NCI-H2227 treated with DMSO at 0.1 percent for 48 hours (cell line): Measurements from ENCODE around the gene TUBA3E.
"Not testable (repeated sequence)": the region's sequence is repeated elsewhere in the genome, so short reads cannot be mapped to it uniquely, and the experiment has no call there.

Experiments used
- DNase-seq: peaks from one replicate; lab custom pipeline; 2025; lab: John Stamatoyannopoulos, UW

The TUBA3E gene

DNA sequence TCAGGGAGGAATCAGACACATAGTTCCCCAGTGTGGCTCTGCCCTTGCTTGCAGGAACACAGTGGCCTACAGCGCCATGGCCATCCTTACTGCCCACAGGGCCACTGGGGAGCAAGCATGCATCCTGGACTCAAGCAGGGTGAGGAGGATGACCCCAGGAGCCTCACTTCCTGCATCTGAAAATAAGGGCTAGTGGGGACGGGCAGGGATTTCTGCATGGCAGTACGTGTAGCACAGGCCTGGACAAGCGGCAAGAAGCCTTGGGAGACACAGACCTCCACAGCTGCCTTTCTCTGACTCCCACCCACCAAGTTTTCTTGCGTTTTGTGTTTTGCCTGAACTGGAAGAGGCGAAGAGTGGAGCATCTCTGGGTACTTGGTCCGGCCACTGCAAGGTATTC lies 35.8 kb downstream of the TUBA3E start:
- not testable (repeated sequence) for DNase-seq

GRCh38 chr2:130160838-130161705 lies 37.2 kb downstream of the TUBA3E start:
- DNase-seq, result not testable (repeated sequence)

DNA sequence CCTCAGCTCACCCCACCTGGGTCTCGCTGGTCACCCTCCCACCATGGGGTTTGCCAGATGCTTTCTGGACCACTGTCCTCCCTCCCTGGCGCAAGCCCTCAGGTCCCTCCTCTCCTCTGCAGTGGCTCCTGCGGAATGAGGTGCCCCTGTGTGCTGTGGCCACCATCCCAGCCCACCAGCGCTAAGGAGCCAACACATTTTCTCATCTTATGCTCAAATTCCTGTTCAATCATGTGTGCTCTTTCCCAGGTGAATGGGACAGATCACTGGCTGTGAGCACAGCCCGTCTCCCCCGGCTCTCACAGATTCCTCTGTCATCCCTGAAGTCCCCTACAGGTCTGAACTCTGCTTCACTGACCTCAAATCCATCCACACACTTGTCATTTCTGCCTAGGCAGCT lies 38.1 kb downstream of the TUBA3E start:
- DNase-seq, result no peak

GRCh38 chr2:130159376-130159775 lies 38.9 kb downstream of the TUBA3E start:
- not testable (repeated sequence) for DNase-seq

DNA sequence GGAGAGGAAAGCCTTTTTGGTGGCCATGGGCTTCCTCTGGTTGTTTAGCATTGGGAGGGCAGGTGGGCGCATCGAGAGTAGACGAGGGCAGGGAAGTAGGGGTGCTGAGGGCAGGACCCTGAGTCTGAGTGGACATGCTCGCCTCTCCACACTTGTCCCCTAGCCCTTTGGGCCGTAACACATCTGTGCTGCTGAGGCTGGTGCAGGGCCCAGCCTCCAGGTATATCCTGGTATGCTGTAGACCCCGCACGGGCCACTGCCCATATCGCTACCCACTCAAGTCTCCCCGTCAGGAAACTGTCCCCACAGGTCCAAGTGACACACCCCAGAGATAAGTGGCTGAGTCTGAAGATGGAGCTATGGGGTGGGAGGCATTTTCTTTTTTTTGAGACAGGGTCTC lies 39.6 kb downstream of the TUBA3E start:
- DNase-seq, result no peak

DNA sequence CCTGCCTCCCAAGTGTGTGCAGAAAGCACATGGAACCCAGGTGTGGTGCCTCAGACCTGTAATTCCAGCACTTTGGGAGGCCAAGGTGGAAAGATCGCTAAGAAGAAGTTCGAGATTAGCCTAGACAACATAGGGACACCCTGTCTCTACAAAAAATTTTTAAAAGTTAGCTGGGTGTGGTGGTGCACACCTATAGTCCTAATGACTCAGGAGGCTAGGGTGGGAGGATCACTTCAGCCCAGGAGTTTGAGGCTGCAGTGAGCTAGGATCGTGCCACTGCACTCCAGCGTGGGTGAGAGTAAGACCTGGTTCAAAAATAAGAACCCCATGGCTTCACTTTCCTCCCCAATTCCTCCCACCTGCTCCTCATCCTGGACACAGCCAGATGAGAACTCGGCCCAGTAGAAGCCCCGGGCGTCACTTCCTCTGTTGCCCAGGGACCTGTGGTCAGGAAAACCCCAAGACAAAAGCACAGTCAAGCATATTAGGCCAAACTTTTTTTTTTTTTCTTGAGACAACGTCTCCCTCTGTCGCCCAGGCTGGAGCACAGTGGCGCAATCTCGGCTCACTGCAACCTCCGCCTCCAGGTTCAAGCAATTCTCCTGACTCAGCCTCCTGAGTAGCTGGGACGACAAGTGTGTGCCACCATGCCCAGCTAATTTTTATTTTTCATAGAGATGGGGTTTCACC lies 40.3 kb downstream of the TUBA3E start:
- not testable (repeated sequence) for DNase-seq

- not testable (repeated sequence) for DNase-seq
Observed at GRCh38 chr2:130157354-130157753, 40.9 kb downstream of the TUBA3E start.

DNA sequence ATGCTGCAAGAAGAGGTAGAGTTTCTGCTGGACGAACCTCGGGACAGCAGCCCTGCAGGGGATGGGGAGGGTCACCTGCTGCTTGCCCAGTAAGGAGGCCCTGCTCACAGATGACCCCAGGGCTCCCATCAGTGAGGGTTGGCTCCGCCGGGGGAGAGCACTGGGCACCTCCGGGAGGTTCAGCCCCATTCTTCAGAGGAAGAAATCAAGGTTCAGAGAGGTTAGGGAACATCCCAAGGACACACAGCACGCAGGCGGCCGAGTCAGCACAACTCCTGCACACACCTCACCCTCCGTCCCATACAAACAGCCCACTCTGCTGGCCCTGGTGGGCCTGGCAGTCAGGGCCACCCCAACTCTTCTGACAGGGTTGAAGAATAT lies 41.6 kb downstream of the TUBA3E start:
- DNase-seq, result no peak

DNA sequence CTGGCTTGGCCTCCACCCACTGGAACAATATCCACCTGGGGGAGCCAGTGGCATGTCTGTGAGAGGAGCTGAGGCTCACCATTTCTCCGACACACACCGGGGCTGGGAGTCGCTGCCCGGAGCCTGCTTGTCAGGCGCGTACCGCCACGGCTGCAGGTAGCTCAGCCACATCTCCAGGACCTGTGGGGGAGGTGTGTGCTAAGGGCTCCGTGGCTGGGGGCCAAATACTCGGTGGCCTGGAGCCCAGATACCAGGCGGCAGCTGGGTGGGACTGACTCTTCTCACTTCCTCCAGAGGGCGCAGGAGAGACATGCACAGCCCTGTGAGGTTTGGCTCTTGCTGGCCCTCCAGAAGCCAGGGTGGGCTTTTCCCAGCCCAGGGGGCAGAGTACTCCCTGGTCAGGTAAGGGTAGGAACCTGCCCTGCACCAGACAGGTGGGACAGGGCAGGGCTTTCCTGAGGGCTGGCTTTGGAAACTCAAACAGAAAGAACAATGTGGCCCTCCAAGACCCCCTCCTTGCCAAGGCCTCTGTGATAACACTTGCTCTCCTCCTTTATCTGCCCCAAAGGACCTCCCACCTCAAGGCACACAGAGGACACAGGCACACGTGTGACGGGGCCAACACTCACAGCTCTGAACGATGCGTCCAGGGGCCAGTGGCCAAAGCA lies 42.1 kb downstream of the TUBA3E start:
- not testable (repeated sequence) for DNase-seq

DNA sequence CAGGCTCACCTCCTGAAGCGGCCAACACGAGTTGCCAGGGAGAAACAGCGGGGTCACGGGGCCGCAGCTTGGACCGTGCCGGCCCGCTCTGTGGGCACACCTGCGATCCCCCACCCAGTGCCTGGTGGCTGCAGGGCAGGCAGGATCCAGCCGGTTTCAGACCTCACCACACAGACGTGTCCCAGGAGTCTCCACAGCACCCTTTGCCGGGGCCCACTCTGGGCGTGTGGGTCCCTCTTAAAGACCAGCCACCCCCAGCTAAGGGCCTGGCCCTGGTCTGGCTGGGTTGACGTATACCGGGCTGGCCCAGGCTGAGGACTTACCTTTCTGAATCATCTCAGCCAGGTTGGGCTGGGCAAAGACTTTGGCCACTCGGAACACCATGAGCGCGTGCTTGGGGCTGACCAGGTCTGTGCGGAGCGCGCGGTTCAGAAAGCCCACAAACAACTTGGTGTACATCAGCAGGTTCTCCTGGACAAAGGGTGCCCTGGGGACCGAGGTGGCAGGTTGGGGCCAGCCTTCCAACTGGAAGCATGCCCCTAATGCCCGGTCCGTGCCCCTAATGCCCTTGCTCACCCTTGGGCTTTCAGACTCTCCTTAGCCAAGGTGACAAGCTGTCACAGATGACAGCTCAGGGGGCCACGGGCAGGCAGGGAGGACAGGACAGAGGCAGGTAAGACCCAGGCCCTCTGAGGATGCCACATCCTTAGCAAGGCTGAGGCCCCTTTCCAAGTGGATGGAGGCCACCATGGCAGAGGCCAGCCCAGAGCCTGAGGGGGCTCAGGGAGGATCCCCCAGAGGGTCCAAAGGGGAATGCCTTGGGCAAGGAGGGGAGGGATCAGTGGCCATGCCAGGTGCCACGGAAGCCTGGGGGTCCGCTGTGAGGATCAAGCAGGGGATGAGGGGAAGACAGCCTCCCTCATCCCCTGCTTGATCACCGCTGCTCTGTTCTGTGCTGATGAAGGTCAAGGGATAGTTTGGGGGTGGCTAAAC lies 43.2 kb downstream of the TUBA3E start:
- no peak for DNase-seq

GRCh38 chr2:130154423-130154770 lies 43.8 kb downstream of the TUBA3E start:
- not testable (repeated sequence) for DNase-seq

- not testable (repeated sequence) for DNase-seq
Observed at GRCh38 chr2:130153721-130154422, 44.4 kb downstream of the TUBA3E start.

GRCh38 chr2:130152816-130153595 lies 45.2 kb downstream of the TUBA3E start:
- DNase-seq, result no peak

GRCh38 chr2:130152136-130152815 lies 46.0 kb downstream of the TUBA3E start:
- not testable (repeated sequence) for DNase-seq

DNA sequence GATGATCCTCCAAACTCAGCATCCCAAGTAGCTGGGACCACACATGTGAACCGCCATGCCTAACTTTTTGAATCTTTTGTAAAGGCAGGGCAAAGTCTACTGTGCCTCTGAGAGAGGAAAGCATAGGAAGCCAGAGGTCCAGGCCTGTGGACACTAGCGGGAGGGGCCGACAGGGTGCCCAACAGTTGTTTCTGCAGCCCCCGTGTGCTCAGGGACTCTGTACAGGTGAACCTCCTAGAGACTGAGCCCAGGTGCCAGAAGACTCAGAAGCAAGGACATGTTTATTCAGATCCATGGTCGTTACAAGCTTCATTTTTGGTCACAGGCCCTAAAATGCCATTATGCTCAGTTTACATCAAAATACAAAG lies 47.1 kb downstream of the TUBA3E start:
- DNase-seq, result not testable (repeated sequence)

GRCh38 chr2:130150181-130151144 lies 47.8 kb downstream of the TUBA3E start:
- DNase-seq, result no peak

DNA sequence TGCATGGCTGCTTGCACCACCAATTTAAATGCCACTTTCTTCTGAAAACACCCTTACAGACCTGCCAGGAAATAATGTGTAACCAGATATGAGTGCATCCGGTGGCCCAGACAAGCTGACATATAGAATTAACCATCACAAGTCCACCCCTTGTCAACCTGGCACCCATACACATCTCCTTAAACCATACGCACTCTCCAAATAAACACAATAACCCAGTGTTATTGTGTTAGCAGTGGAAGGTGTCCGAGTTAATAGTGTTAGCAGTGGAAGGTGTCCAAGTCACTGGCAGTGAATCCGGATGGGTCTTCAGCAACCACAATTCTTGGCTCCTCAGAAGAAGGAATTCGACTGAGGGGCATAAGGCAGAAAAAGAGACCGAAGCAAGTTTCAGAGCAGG lies 49.7 kb downstream of the TUBA3E start:
- DNase-seq, result not testable (repeated sequence)

DNA sequence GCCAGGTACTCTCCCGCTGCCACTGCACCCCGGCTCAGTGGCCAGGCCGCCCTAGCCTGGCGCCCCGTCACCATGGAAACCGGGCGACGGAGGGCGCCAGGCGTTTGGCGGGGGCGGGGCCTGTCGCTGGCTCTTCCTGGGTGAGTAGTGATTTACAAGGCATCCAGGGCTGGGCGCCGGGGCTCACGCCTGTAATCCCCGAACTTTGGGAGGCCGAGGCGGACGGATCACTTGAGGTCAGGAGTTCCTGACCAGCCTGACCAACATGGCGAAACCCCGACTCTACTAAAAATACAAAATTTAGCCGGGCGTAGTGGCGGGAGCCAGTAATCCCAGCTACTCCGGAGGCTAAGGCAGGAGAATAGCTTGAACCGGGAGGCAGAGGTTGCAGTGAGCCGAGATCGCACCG lies 53.2 kb downstream of the TUBA3E start, which contains the start of gene CCDC74B:
Gene CCDC74B, minus strand, starts transcription at position 107 of the 409 bp plus-strand sequence. CDS start 116 bp downstream, outside the sequence.
- peak; percentile 50 for DNase-seq
